ENCODE results near the gene FLT1.

FLT1 gene

DNA sequence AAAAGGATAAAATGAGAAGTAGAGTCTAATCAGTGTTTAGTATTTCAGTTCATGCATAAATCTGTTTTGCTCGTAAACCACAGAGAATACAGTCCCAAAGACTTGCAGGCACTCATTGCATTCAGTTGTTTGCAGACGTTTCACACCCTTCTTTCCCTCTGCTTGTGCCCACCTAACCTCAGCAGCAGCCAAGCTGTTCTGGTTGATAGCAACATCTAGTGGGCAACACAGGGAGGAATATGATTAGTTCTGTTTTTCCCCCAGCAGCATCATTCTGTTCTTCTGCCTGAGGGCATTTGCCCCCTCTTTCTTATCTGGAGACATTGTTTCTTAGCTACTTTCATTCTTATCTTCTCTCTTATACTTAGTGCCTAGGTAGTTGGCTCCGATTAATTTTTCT, 221.0 kb downstream of the FLT1 start:
- no peak overlapping the region for H3K27ac ChIP-seq
- TF ChIP-seq, protein P1, sequence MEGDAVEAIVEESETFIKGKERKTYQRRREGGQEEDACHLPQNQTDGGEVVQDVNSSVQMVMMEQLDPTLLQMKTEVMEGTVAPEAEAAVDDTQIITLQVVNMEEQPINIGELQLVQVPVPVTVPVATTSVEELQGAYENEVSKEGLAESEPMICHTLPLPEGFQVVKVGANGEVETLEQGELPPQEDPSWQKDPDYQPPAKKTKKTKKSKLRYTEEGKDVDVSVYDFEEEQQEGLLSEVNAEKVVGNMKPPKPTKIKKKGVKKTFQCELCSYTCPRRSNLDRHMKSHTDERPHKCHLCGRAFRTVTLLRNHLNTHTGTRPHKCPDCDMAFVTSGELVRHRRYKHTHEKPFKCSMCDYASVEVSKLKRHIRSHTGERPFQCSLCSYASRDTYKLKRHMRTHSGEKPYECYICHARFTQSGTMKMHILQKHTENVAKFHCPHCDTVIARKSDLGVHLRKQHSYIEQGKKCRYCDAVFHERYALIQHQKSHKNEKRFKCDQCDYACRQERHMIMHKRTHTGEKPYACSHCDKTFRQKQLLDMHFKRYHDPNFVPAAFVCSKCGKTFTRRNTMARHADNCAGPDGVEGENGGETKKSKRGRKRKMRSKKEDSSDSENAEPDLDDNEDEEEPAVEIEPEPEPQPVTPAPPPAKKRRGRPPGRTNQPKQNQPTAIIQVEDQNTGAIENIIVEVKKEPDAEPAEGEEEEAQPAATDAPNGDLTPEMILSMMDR (IDR thresholded peaks at IDR 0.05), result no peak
- TF ChIP-seq ZFX (IDR thresholded peaks at IDR 0.05; ENCODE audit: borderline replicate concordance), result no peak

DNA sequence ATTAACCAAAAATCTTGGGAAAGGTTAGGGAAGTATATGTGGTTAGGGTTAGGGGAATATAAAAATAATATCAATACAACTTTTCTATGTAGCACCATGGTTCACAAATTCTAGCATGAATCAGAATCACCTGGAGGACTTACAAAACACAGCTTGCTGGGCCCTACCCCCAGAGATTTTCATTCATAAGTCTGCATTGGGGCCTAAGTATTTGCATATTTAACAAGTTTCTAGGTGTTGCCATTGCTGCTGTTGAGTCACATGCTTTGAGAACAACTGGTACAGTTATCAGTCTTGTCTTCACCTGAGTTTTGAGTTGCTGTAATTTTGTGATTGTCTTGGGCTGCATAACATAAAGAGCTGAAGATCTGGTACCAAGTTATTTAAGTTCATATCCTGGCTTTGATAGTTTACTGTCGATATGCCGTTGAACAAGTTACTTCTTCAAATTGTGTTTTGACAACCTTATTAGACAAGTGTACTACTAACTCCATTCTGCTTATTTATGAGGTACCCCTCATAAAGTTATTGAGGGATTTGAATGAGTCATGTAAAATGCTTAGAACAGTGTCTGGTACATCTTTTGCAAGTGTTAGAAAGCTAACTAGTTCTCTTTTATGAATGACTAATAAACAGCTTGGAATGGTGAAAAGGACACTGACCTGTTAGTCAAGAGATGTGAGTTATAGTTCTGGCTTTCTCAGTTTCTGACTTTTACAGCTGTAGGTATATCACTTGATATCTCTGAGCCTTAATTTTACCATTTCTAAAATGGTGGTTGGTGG, 223.7 kb downstream of the FLT1 start:
- H3K27ac ChIP-seq, result no peak overlapping the region
- TF ChIP-seq, protein P1 (IDR thresholded peaks at IDR 0.05), result no peak
- TF ChIP-seq ZFX (IDR thresholded peaks at IDR 0.05; ENCODE audit: borderline replicate concordance), result no peak

DNA sequence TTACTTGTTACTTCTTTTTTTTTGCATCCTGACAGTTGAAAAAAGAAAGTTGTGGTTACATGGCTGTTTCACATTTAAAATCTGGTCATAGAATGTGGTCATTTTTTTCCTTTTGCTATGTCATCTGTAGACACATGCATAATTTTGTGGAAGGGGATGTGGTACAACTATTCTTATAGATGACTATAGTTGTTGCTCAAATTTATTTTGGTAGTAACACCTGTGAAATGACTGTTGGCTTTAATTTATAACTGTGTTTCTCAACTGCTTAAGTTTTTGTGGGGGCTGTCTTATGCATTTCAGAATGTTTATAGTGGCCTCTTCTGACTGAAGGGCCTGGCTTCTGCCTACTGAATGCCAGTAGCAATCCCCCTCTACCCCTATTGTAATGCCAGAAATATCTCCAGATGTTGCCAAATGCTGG, 226.1 kb downstream of the FLT1 start:
- no peak overlapping the region for H3K27ac ChIP-seq
- no peak for TF ChIP-seq ZFX (IDR thresholded peaks at IDR 0.05; ENCODE audit: borderline replicate concordance)
- TF ChIP-seq, protein P1 (IDR thresholded peaks at IDR 0.05), result no peak

DNA sequence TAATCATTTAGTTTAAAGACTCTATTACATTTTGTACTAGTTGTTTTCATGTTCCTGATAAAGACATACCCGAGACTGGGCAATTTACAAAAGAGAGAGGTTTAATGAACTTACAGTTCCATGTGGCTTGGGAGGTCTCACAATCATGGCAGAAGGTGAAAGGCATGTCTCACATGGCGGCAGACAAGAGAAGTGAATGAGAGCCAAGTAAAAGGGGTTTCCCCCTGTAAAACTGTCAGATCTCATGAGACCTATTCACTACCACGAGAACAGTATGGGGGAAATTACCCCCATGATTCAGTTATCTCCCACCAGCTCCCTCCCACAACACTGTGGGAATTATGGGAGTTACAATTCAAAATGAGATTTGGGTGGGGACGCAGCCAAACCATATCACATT, 227.4 kb downstream of the FLT1 start:
- H3K27ac ChIP-seq, result no peak overlapping the region
- TF ChIP-seq ZFX (IDR thresholded peaks at IDR 0.05; ENCODE audit: borderline replicate concordance), result no peak
- TF ChIP-seq, protein P1 (IDR thresholded peaks at IDR 0.05), result no peak

DNA sequence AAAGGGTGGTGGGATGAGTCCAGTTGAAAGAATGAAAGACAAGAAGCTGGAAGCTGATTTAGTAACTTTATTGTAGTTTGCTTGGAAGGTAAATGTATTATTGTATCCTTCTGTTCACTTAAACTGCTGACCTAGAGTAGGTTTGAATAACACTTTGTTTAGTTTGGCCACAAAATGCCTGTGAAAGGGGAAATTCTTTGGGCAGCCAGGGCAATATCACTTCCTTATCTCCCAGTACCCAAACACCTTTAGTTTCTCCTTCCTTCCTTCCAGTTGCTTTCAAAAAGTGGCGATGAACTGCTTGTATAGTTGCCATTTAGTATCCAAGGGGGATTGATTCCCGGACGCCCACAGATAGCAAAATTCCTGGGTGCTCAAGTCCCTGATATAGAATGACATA, 236.5 kb downstream of the FLT1 start:
- TF ChIP-seq ZFX (IDR thresholded peaks at IDR 0.05; ENCODE audit: borderline replicate concordance), result no peak
- H3K27ac ChIP-seq, result no peak overlapping the region

DNA sequence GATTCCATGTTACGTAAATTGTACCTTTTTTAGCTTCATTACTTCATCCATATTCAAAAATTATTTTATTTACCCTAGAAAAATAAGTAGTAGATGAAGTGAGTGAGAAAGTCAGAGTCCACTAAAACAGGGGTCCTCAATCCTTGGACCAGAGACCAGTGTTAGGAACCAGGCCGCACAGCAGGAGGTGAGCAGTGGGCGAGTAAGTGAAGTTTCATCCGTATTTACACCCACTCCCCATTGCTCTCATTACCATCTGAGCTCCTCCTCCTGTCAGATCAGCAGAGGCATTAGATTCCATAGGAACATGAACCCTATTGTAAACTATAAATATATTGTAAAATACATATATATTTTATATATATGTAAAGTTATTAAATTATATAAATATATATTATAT, 237.6 kb downstream of the FLT1 start:
- TF ChIP-seq ZFX (IDR thresholded peaks at IDR 0.05; ENCODE audit: borderline replicate concordance), result no peak
- TF ChIP-seq, protein P1 (IDR thresholded peaks at IDR 0.05), result no peak
- no peak overlapping the region for H3K27ac ChIP-seq

DNA sequence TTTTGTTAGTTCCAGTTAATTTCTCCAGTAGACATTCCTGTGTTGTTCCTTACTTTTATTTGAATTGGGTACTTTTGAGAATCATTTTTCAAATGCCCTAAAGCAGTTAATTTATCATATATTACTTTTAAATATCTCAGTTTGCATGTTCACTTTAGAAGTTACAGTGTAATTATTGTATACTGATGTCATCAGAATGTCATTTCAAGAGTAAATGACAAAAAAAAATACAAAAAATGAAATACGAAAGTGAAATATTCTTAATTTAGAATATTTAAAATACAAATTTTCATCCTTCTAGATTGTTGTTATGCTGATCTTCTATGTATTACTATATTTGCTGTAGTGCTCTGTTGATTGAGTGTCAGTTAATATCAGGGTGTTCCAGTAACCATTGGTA, 242.4 kb downstream of the FLT1 start:
- no peak overlapping the region for H3K27ac ChIP-seq
- no peak for TF ChIP-seq ZFX (IDR thresholded peaks at IDR 0.05; ENCODE audit: borderline replicate concordance)
- TF ChIP-seq, protein P1 (IDR thresholded peaks at IDR 0.05), result no peak

All from 22Rv1 (cell line).